BLaER1 treated with 17β-estradiol and CSF1 and Interleukin-3, amounts not matched to agents 10 nM and 100 nM (cell line): Measurements from ENCODE around the gene HIGD1C.
"Not testable (repeated sequence)": the region's sequence is repeated elsewhere in the genome, so short reads cannot be mapped to it uniquely, and the experiment has no call there.

Experiments
- H3K27ac ChIP-seq, 11 experiments: shearing (Covaris generic); formaldehyde crosslinking; 2 replicates each; pipeline ENCODE4 v1.8.1; 2022
- H3K27me3 ChIP-seq, 11 experiments: shearing (Covaris generic); formaldehyde crosslinking; 2 replicates each; pipeline ENCODE4 v1.8.1; 2022
- H3K36me3 ChIP-seq, 11 experiments: shearing (Covaris generic); formaldehyde crosslinking; 2 replicates each; pipeline ENCODE4 v1.8.1; 2022
- H3K4me1 ChIP-seq, 10 experiments: shearing (Covaris generic); formaldehyde crosslinking; 2 replicates each; pipeline ENCODE4 v1.8.1; 2022
- H3K4me2 ChIP-seq, 11 experiments: shearing (Covaris generic); formaldehyde crosslinking; 2 replicates each; pipeline ENCODE4 v1.8.1; 2022
- H3K4me3 ChIP-seq, 10 experiments: shearing (Covaris generic); formaldehyde crosslinking; 2 replicates each; pipeline ENCODE4 v1.8.1; 2022
- H3K9ac ChIP-seq, 11 experiments: shearing (Covaris generic); formaldehyde crosslinking; 2 replicates each; pipeline ENCODE4 v1.8.1; 2022
- H3K9me3 ChIP-seq, 11 experiments: shearing (Covaris generic); formaldehyde crosslinking; replicated peaks in 1 of 11; 2 replicates each; pipeline ENCODE4 v1.8.1; 2022
- H4K20me1 ChIP-seq, 11 experiments: shearing (Covaris generic); formaldehyde crosslinking; 2 replicates each; pipeline ENCODE4 v1.8.1; 2022
- Cebpa-rat ChIP-seq, 11 experiments: shearing (Covaris generic); IDR thresholded peaks; 2 replicates each; pipeline ENCODE4 v1.8.1; 2022

Gene HIGD1C

DNA sequence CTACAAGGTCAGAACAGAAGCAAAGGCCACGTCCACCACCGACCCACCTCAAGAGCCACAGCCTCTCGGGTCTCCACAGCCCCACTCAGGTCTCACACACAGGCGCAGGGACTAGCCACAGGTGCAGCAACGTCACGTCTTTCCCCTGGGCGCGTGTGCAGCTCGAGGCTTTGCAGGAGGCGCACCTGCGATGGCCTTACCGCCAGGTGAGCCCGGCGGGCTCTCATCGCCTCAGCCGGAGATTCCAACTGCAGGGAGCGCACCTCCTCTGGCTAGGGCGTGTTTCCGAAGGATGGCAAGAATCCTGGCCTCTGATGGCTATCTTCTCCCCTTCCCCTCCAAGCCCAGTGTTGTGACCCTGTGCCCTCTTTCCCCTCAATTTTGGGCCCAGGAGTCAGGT lies at the start of gene HIGD1C:
Gene HIGD1C, plus strand, starts transcription at position 35 of the 400 bp plus-strand sequence. CDS start 1,455 bp downstream, outside the sequence.
- Histone ChIP-seq H3K9ac (no peak within 1 kb of the TSS), H3K27ac (no peak within 1 kb of the TSS), H4K20me1 (no peaks in the 10 kb centered on the region), H3K4me3 (no peak within 1 kb of the TSS), H3K36me3 (peaks cover 0 to 11% (median 0%) of the 10 kb centered on the region in 11 experiments; a peak in 2 of 22 replicates), H3K27me3 (no peaks in the 10 kb centered on the region), H3K4me2 (no peak within 1 kb of the TSS), H3K4me1 (peaks cover 0 to 9% (median 4%) of the 10 kb centered on the region in 10 experiments; a peak in 10 of 20 replicates), H3K9me3 (no peaks in the 10 kb centered on the region)
- TF ChIP-seq Cebpa-rat (IDR thresholded peaks at IDR 0.05): no peak

DNA sequence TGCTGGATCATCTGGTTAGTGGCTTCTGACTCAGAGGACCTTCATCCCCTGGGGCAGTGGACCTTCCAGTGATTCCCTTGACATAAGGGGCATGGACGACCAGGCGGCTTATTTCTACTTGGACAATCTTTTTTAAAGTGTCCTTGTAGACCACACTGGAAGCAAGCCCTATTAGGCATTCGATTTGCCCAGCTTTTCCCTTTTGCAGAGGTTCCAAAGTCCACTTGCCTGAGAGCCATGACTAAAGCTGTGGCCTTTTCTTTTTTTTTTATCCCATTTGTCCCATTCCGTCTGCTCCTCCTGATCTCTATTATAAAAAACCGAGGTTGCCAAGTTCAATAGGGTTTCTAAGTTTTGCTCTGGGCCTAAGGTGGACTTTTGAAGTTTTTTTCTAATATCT lies 43.9 kb upstream of the HIGD1C start:
- not testable (repeated sequence) for H3K4me1 ChIP-seq, H3K9ac ChIP-seq, H3K4me2 ChIP-seq, H3K27ac ChIP-seq, H3K27me3 ChIP-seq, H3K36me3 ChIP-seq, H3K4me3 ChIP-seq, H4K20me1 ChIP-seq
- H3K9me3 ChIP-seq: peaks cover 29 to 42% (median 37%) of the 10 kb centered on the region in 11 experiments

DNA sequence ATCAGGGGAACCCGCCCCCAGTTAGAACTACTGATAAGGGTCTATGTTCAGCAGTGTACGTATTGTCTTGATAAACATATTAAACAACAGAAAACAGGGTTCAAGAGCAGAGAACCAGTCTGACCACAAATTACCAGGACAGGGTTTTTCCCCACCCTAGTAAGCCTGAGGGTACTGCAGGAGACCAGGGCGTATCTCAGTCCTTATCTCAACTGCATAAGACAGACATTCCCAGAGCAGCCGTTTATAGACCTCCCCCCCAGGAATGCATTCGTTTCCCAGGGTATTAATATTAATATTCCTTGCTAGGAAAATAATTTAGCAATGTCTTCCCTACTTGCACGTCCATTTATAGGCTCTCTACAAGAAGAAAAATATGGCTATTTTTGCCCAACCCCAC lies 40.0 kb upstream of the HIGD1C start:
- H3K36me3 ChIP-seq: peaks cover 0 to 22% (median 0%) of the 10 kb centered on the region in 11 experiments; a peak in 3 of 22 replicates
- not testable (repeated sequence) for H3K9ac ChIP-seq, H3K4me1 ChIP-seq

DNA sequence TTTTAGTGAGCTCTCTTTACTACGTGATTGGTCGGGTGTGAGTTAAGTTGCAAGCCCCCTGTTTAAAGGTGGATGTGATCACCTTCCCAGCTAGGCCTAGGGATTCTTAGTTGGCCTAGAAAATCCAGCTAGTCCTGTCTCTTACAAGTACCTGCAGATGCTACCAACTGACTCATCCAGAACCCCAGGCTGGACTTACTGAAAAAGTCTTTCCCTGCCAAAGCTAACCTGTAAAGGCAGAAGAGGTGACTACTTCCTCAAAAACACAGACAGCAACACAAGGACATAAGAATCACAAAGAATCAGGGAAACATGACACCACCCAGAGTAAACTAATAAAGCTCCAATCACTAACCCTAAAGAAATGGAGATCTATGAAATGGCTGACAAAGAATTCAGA lies 39.1 kb upstream of the HIGD1C start:
- no peak overlapping the region for H3K4me2 ChIP-seq
- H3K9ac ChIP-seq: no peak overlapping the region
- no peaks in the 10 kb centered on the region for H3K27me3 ChIP-seq
- no peak overlapping the region for H3K27ac ChIP-seq
- peaks cover 0 to 22% (median 0%) of the 10 kb centered on the region in 11 experiments; a peak in 3 of 22 replicates for H3K36me3 ChIP-seq
- peaks cover 77 to 87% (median 84%) of the 10 kb centered on the region in 11 experiments for H3K9me3 ChIP-seq
- H4K20me1 ChIP-seq: no peaks in the 10 kb centered on the region
- H3K4me3 ChIP-seq: no peak overlapping the region
- H3K4me1 ChIP-seq: no peaks in the 10 kb centered on the region
- TF ChIP-seq Cebpa-rat (IDR thresholded peaks at IDR 0.05): no peak

More for the DNA sequence above, 40.0 kb upstream of the HIGD1C start:
- H3K27me3 ChIP-seq, H3K4me2 ChIP-seq, H3K27ac ChIP-seq, H4K20me1 ChIP-seq: not testable (repeated sequence)
- peaks cover 68 to 78% (median 75%) of the 10 kb centered on the region in 11 experiments for H3K9me3 ChIP-seq
- peak overlapping the region in 1 of 10 experiments; percentile 13; a peak in 1 of 20 replicates for H3K4me3 ChIP-seq

DNA sequence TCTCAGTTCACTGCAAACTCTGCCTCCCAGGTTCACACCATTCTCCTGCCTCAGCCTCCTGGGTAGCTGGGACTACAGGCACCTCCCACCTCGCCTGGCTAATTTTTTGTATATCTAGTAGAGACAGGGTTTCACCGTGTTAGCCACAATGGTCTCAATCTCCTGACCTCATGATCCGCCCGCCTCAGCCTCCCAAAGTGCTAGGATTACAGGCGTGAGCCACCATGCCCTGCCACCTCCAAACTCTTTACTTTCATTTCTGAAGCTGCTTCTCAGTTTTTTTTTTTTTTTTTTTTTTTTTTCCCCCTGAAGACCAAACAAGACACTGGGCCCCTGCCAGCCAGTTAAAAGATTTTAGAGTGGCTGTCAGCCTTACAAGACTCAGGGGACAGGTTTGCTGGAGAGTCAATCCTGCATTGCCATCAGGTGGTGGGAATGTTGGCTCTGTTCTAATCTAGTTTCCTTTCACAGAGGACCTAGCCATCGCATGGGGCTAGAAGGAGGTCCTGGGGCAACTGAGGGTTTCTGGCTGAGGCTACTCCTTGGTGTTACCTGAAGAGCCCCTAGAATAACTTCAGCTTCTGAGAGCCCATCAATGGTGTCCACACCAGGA lies 37.4 kb upstream of the HIGD1C start:
- Histone ChIP-seq H3K4me3 (no peak overlapping the region), H3K36me3 (peaks cover 0 to 22% (median 0%) of the 10 kb centered on the region in 11 experiments; a peak in 3 of 22 replicates), H3K9me3 (peaks cover 84 to 93% (median 90%) of the 10 kb centered on the region in 11 experiments), H3K27me3 (no peaks in the 10 kb centered on the region), H3K4me1 (no peaks in the 10 kb centered on the region), H3K9ac (no peak overlapping the region), H3K27ac (no peak overlapping the region), H3K4me2 (no peak overlapping the region), H4K20me1 (no peaks in the 10 kb centered on the region)
- no peak for TF ChIP-seq Cebpa-rat (IDR thresholded peaks at IDR 0.05)

DNA sequence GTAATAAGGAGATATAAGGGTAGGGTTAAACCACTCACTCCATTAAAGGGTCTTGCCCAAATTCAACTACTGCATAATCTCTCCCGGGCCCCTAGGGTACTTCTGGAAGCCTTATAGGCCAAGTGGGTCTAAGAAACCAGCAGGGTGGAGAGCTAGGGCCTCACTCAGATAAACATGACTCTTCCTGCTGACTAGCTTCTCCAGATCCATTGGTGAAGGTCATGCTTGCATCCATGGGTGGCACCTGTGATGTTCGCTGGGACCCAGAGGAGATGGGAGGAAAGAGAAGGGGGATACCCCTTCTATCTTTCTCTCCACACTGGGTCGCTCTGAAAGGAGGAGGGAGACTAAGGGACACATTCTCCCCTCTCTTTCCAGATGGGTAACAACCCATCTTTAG lies 36.1 kb upstream of the HIGD1C start:
- TF ChIP-seq Cebpa-rat (IDR thresholded peaks at IDR 0.05): no peak
- Histone ChIP-seq H4K20me1 (no peaks in the 10 kb centered on the region), H3K4me1 (no peaks in the 10 kb centered on the region; a peak in 1 of 20 replicates), H3K4me2 (no peak overlapping the region), H3K9ac (no peak overlapping the region), H3K27me3 (no peaks in the 10 kb centered on the region), H3K27ac (no peak overlapping the region), H3K4me3 (no peak overlapping the region), H3K36me3 (peaks cover 0 to 20% (median 0%) of the 10 kb centered on the region in 11 experiments; a peak in 3 of 22 replicates), H3K9me3 (peaks cover 73 to 81% (median 77%) of the 10 kb centered on the region in 11 experiments)

DNA sequence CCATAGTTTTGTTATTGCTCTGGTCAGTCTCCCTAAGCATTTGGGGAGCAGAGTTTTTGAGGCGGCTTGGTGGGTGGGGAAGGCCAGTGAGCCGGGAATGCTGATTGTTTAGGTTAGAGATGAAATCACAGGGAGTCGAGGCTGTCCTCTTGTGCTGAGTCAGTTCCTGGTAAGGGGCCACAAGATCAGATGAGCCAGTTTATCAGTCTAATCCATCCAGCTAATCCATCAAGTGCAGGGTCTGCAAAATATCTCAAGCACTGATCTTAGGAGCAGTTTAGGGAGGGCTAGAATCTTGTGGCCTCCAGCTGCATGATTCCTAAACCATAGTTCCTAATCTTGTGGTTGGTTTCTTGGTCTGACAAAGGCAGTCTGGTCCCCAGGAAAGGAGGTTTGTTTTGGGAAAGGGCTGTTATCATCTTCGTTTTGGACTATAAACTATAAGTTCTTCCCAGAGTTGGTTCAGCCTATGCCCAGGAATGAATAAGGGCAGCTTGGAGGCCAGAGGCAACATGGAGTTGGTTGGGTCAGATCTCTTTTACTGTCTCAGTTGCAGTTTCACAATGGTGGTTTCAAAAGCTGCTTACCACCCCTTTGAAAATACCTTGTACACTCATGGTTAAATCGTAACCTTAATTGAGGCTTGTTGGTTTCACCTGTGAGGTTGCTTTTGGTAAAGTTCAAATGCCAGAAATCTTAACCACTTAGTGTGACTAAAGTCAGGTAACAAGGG lies 33.6 kb upstream of the HIGD1C start:
- H3K4me2 ChIP-seq: no peak overlapping the region
- H3K4me3 ChIP-seq: no peak overlapping the region
- H3K27ac ChIP-seq: no peak overlapping the region
- H3K27me3 ChIP-seq: no peaks in the 10 kb centered on the region
- peaks cover 19 to 24% (median 20%) of the 10 kb centered on the region in 10 experiments for H3K4me1 ChIP-seq
- H3K36me3 ChIP-seq: peaks cover 0 to 13% (median 0%) of the 10 kb centered on the region in 11 experiments; a peak in 2 of 22 replicates
- H3K9me3 ChIP-seq: peaks cover 48 to 57% (median 53%) of the 10 kb centered on the region in 11 experiments
- no peak overlapping the region for H3K9ac ChIP-seq
- no peak for TF ChIP-seq Cebpa-rat (IDR thresholded peaks at IDR 0.05)
- H4K20me1 ChIP-seq: no peaks in the 10 kb centered on the region

DNA sequence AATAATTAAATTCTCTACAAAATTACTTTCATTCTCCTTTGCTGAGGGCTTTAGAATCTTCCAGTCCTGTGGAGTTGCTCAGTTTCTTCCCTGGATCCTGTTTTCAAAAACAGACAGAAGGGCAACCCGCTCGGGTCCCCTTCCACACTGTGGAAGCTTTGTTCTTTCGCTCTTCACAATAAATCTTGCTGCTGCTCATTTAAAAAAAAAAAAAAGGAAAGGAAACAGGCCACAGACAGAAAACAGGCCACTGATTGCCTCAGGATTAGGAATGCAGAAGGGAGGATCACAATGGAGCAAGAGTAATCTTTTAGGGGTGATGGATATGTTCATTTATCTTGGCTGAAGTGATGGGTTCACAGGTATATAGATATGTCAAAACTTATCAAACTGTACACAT lies 29.5 kb upstream of the HIGD1C start:
- peaks cover 48 to 60% (median 56%) of the 10 kb centered on the region in 10 experiments for H3K4me1 ChIP-seq
- peak overlapping the region; percentile 28 to 96 (median 91); a peak in 19 of 22 replicates for H3K27ac ChIP-seq
- H3K9me3 ChIP-seq: peaks cover 7 to 16% (median 12%) of the 10 kb centered on the region in 11 experiments
- no peaks in the 10 kb centered on the region for H4K20me1 ChIP-seq
- peak overlapping the region; percentile 34 to 86 (median 75); a peak in 18 of 22 replicates for H3K9ac ChIP-seq
- no peaks in the 10 kb centered on the region for H3K36me3 ChIP-seq
- H3K4me3 ChIP-seq: peak overlapping the region in 3 of 10 experiments; percentile 18 to 51 (median 35); a peak in 2 of 20 replicates
- no peak for TF ChIP-seq Cebpa-rat (IDR thresholded peaks at IDR 0.05)
- H3K4me2 ChIP-seq: peak overlapping the region; percentile 79 to 96 (median 93)
- no peaks in the 10 kb centered on the region for H3K27me3 ChIP-seq

DNA sequence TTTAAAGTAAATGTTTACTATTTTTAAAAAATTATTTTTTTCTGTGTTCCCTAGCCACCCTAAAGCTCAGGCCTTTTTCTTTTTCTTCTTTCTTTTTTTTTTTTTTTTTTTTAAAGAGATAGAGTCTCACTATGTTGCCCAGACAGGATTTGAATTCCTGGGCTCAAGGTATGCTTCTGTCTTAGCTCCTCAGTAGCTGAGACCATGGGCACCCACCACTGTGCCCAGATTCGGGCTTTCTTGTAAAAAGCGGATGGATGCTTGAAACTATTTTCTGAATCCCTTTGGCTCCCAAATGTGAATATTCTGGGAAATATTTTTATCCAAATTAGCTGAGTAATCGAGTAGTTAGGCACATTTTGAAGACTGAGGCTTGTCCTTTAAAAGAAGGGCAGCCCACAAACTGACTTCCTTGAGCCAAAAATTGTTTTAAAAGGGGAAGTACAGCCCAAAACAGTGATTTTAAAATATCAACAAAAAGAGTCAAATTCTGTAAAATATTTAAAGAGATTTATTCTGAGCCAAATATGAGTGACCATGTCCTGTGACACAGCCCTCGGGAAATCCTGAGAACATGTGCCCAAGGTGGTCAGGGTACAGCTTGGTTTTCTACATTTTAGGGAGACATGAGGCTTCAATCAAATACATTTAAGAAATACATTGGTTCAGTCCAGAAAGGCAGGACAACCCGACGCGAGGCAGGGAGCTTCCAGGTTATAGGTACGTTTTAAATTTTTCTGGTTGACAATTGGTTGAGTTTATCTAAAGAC lies 28.8 kb upstream of the HIGD1C start:
- H3K9ac ChIP-seq: peak overlapping the region; percentile 72 to 86 (median 81)
- H3K9me3 ChIP-seq: peaks cover under 1 to 9% (median 5%) of the 10 kb centered on the region in 11 experiments; a peak in 17 of 22 replicates
- H3K4me2 ChIP-seq: peak overlapping the region; percentile 79 to 96 (median 93)
- H3K27me3 ChIP-seq: no peaks in the 10 kb centered on the region
- TF ChIP-seq Cebpa-rat (IDR thresholded peaks at IDR 0.05): no peak
- H3K4me3 ChIP-seq: peak overlapping the region; percentile 33 to 74 (median 62); a peak in 18 of 20 replicates
- H3K4me1 ChIP-seq: peaks cover 55 to 67% (median 63%) of the 10 kb centered on the region in 10 experiments
- peaks cover 0 to 1% (median 0%) of the 10 kb centered on the region in 11 experiments; a peak in 1 of 22 replicates for H4K20me1 ChIP-seq
- no peaks in the 10 kb centered on the region for H3K36me3 ChIP-seq
- H3K27ac ChIP-seq: peak overlapping the region; percentile 69 to 96 (median 91)
